ENCODE data around the gene AFF3. TPM values are rescaled to one million over a fixed set of nuclear protein-coding genes. Genes with fewer than 3 reads are reported as not detected.

AFF3 gene
- total and polyA plus RNA-seq, 5 donors = 4.0 to 22.0 (median 17.8) TPM

DNA sequence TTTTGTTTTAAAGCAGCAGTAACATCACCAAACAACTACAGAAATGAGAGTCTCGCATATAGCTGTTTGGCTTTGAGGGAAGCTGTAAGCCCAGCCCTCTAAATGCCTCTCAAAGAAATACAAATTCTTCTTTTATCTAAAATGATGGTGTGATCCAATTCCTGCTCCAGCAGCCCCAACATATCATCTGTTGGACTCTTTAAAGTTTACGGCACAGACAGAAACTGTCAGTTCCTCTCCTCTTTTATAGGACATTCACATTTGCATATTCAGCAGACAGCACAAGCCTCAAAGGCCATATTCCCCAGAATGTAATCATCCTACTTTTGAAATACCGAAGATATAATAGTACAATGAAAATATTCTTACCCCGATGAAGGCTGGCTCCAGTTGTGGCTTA is 435.7 kb downstream of the AFF3 start:
- H3K27ac ChIP-seq (ENCODE audit: low read length) = peak overlapping the region; percentile 58
- intact Hi-C loops (cut with DNase I) = no loop called here
- DNase-seq (no peak), ATAC-seq (peak; percentile 72)
- no peaks in the 10 kb centered on the region for H3K9me3 ChIP-seq (ENCODE audit: control insufficient read depth, low read length)
- peak overlapping the region; percentile 10 for H3K4me3 ChIP-seq (ENCODE audit: low read length)
- peaks cover 4% of the 10 kb centered on the region for H3K4me1 ChIP-seq (ENCODE audit: control insufficient read depth, insufficient read depth, low read length)
- no peaks in the 10 kb centered on the region for H3K27me3 ChIP-seq (ENCODE audit: control insufficient read depth, insufficient read depth)
- 27% methylated on average over 4 of the region's 4 CpGs for WGBS

DNA sequence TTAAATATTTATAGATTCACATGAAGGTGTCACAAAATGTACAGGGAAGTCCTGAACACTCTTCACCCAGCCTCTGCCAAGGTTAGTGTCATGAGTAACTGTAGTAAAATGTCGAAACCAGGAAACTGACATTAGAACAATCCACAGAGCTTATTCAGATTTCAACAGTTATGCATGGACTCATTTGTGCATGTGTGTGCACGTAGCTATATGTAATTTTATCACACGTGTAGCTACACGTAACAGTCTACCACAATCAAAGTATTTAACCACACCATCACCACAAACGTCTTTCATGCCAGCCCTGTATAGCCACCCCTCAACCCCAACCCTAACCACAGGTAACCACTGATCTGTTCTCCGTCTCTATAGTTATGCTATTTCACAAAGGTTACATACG is 440.9 kb downstream of the AFF3 start:
- DNase-seq (no peak), ATAC-seq (no peak)
- Histone ChIP-seq H3K27ac (ENCODE audit: low read length) (no peak overlapping the region), H3K27me3 (ENCODE audit: control insufficient read depth, insufficient read depth) (no peaks in the 10 kb centered on the region), H3K9me3 (ENCODE audit: control insufficient read depth, low read length) (no peaks in the 10 kb centered on the region), H3K4me1 (ENCODE audit: control insufficient read depth, insufficient read depth, low read length) (peaks cover 2% of the 10 kb centered on the region), H3K4me3 (ENCODE audit: low read length) (no peak overlapping the region)
- WGBS = 78% methylated on average over 7 of the region's 7 CpGs
- intact Hi-C loops (cut with DNase I) = no loop called here

DNA sequence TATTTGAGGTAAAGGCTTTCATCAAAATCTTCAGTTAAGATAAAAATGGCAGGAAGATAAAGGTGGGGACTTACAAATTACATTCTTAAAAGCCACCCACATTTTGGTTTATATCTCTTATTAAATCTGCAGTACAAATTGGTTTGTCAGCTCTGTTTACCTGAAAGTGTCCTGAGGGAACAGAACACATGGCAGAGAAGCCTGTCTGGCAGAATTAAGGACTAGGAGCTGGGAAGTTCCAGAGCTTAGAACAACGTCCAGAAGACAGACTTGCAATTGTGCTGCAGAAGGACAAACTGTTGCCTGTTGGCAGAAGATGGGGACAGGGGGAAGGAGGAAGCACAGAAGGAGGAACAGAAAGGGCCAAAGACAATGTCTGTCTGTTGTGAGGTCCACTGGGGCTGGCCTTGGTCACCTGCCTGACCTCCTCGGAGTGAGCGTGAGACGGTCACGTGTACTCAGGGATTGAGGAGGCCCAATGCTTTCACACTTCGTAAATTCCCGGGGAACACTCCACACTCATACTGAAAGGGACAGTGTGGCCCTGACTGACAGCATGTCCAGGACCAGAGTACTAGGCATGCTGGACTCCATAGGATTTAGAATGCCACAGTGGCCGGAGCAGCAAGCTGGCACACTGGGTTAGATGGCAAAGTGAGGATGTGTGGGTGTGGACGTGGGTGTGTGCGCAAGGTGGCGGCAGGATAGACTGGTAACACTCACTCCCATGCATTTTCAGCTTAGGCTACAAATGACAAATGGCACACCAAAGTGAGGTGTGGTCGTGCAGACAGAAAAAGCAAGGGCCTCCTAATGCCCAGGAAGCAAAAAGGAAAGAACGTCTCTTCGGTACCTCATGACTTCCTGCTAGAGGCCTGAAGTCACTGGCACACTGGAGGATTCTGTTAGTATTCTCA is 441.6 kb downstream of the AFF3 start:
- DNase-seq (no peak), ATAC-seq (no peak)
- Histone ChIP-seq H3K4me1 (ENCODE audit: control insufficient read depth, insufficient read depth, low read length) (peaks cover 2% of the 10 kb centered on the region), H3K9me3 (ENCODE audit: control insufficient read depth, low read length) (no peaks in the 10 kb centered on the region), H3K27ac (ENCODE audit: low read length) (peak overlapping the region; percentile 18), H3K27me3 (ENCODE audit: control insufficient read depth, insufficient read depth) (no peaks in the 10 kb centered on the region), H3K4me3 (ENCODE audit: low read length) (no peak overlapping the region)
- 71% methylated on average over 14 of the region's 14 CpGs for WGBS
- intact Hi-C loops (cut with DNase I) = no loop called here

DNA sequence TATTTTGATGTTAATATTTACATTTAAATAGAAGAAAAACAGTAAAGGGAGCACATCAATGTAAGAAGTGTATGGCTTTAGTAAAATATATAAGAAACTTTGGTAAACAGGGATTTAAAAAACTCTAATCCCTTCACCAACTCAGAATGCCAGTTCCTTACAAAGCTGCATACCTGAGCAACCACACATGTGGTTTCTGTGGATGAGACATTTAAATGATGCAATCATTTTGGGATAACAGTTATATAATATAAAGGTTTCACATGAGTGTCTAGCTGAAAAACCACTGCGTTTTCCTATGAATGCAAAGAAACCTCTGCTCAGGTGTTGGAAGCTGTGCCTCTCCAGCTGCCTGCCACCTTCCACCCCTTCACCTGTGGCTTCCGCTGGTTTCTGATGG is 443.5 kb downstream of the AFF3 start:
- Histone ChIP-seq H3K27me3 (ENCODE audit: control insufficient read depth, insufficient read depth) (no peaks in the 10 kb centered on the region), H3K9me3 (ENCODE audit: control insufficient read depth, low read length) (no peaks in the 10 kb centered on the region), H3K4me3 (ENCODE audit: low read length) (no peak overlapping the region), H3K4me1 (ENCODE audit: control insufficient read depth, insufficient read depth, low read length) (peaks cover 2% of the 10 kb centered on the region), H3K27ac (ENCODE audit: low read length) (no peak overlapping the region)
- 92% methylated on average over 2 of the region's 2 CpGs for WGBS
- DNase-seq (no peak), ATAC-seq (no peak)
- intact Hi-C loops (cut with DNase I) = no loop called here

DNA sequence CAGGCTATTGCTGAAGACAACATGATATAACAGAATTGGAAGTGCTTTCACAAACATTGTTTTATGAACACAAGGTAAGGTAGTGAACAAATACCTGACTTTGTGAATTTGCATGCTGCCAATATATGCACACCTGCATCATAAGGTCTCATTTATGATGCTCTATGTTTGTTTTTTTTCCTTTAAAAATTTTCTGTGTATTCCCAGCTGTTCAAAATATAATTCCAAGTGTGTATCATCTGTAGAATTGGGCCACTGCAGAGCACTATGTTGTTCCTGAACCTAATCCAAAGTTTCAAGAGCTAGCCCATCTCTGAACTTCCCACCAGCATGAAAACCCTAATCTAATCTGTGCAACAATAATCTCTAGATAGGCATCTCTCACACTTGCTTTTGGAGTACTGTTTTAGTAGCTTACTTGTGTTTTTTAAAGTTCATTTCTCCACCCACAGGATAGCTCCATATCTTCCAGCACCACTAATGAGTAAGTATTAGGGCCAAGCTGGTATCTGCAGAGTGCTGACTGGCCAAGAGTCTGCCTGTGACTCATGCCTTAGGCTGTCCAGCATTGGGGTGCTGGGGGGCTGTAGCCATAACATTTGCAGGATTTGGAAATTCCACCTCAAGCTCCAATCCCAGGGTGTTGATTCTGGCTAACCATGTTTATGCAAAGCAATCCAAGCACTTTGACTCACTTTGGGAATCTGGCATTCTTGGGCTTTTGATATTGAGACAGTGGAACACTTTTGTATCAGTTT is 444.4 kb downstream of the AFF3 start:
- Histone ChIP-seq H3K4me1 (ENCODE audit: control insufficient read depth, insufficient read depth, low read length) (peaks cover 2% of the 10 kb centered on the region), H3K4me3 (ENCODE audit: low read length) (no peak overlapping the region), H3K9me3 (ENCODE audit: control insufficient read depth, low read length) (no peaks in the 10 kb centered on the region), H3K27me3 (ENCODE audit: control insufficient read depth, insufficient read depth) (no peaks in the 10 kb centered on the region), H3K27ac (ENCODE audit: low read length) (no peak overlapping the region)
- peak; percentile 91 to 93 for ATAC-seq
- DNase-seq = peak; percentile 68 to 85 (median 82)
- intact Hi-C loops (cut with DNase I) = no loop called here

DNA sequence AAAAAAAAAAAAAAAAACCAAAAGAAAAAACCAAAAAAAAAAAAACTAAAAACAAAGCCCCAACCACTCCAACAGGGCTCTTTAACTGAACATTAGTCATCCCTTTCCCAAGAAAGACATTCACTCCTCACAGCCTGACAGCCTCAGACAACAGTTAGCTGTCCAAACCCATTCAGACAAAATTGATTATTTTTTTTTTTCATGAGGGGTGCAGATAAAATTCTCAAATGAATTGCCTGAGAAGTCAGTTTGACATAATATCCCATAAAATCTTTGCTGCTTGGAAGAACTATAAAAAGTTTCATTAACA is 446.5 kb downstream of the AFF3 start:
- peaks cover 10% of the 10 kb centered on the region for H3K4me1 ChIP-seq (ENCODE audit: control insufficient read depth, insufficient read depth, low read length)
- no peaks in the 10 kb centered on the region for H3K27me3 ChIP-seq (ENCODE audit: control insufficient read depth, insufficient read depth)
- no peak overlapping the region for H3K27ac ChIP-seq (ENCODE audit: low read length)
- intact Hi-C loops (cut with DNase I) = no loop called here
- H3K9me3 ChIP-seq (ENCODE audit: control insufficient read depth, low read length) = no peaks in the 10 kb centered on the region
- ATAC-seq (no peak), DNase-seq (no peak)
- no peak overlapping the region for H3K4me3 ChIP-seq (ENCODE audit: low read length)

DNA sequence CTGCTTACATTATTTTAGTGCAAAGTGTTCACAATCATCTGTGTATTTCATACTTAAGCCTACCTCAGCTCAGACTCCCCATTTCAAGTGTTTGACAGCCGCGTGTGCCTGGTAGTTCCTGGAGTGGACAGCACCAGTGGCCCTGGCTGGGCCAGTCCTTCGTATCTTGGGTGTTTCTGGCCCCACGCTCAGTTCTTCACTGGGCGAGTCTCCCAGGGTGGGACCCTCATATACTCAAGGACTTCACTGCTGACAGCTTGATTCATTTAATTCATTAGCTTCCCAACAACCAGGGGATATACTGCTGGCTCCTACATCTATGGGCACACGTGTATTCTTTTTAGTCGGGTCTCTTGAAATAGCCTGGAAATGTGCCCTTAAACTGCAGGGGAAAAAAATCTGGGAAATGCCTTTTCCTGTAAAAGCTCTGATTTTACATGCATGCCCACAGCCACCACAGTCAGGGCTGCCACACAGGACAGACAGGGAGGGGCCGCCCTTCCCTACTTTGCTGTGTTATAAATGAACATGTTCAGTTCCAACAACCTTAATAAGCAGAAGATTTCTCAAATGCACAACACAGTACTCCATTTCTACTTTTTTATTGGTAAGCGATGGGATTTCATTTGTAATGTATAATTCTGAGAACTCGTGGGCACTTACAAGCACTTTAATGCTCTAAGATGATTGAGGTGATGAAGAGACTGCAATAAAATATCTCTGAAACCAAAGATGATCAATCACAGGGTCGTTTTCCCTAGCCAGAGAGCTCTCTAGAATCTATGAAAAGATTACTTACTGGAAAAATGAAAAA is 447.1 kb downstream of the AFF3 start:
- Histone ChIP-seq H3K9me3 (ENCODE audit: control insufficient read depth, low read length) (no peaks in the 10 kb centered on the region), H3K4me1 (ENCODE audit: control insufficient read depth, insufficient read depth, low read length) (peaks cover 10% of the 10 kb centered on the region), H3K27me3 (ENCODE audit: control insufficient read depth, insufficient read depth) (no peaks in the 10 kb centered on the region), H3K4me3 (ENCODE audit: low read length) (no peak overlapping the region), H3K27ac (ENCODE audit: low read length) (peak overlapping the region; percentile 61)
- 49% methylated on average over 11 of the region's 11 CpGs for WGBS
- intact Hi-C loops (cut with DNase I) = no loop called here
- ATAC-seq (peak in 1 of 2 donors; percentile 23), DNase-seq (peak in 1 of 3 donors; percentile 68)

DNA sequence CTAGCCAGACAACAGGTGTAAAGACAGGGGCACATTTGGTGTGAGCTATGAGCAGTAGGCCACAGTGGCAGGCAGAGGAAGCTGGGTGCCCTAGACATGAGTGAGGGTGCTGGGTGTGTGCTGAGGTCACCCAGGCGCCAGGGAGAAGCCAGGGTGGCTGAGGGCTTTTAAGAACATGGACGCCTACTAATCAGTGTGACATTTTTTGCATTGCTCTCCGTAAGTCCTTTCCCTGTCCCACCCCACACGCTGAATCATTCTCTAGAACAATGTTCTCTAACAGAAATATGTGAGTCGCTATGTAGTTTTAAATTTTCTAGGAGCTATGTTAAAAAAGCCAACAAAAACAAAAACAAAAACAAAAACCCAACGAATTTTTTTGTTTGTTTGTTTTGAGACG is 448.1 kb downstream of the AFF3 start:
- DNase-seq (peak; percentile 28 to 68 (median 67)), ATAC-seq (peak; percentile 53 to 65)
- Histone ChIP-seq H3K4me1 (ENCODE audit: control insufficient read depth, insufficient read depth, low read length) (peaks cover 10% of the 10 kb centered on the region), H3K9me3 (ENCODE audit: control insufficient read depth, low read length) (no peaks in the 10 kb centered on the region), H3K27ac (ENCODE audit: low read length) (peak overlapping the region; percentile 78), H3K4me3 (ENCODE audit: low read length) (no peak overlapping the region), H3K27me3 (ENCODE audit: control insufficient read depth, insufficient read depth) (no peaks in the 10 kb centered on the region)
- WGBS = 62% methylated on average over 7 of the region's 7 CpGs
- intact Hi-C loops (cut with DNase I) = no loop called here

DNA sequence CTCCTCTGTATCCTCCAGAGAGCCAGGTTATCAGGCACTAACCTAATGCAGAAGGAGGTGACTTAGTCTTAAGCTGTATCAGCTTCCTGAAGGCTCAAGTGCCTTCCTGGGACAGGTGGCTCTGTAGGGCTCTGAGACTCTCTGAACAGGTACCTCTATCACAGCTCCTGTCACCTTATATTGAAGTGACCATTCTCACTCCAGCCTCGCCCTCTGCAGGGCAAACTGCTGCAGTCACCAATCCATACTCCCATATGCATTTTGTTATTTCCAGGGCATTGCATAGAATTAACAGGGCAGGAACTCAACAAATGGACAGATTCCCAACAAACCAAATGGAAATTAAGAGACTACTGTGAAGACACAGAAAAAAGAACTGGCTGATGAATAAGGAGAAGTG is 449.6 kb downstream of the AFF3 start:
- no peak overlapping the region for H3K4me3 ChIP-seq (ENCODE audit: low read length)
- ATAC-seq (no peak), DNase-seq (no peak)
- WGBS = 90% methylated on average over 1 of the region's 1 CpG
- no peaks in the 10 kb centered on the region for H3K9me3 ChIP-seq (ENCODE audit: control insufficient read depth, low read length)
- H3K27me3 ChIP-seq (ENCODE audit: control insufficient read depth, insufficient read depth) = no peaks in the 10 kb centered on the region
- intact Hi-C loops (cut with DNase I) = no loop called here
- no peak overlapping the region for H3K27ac ChIP-seq (ENCODE audit: low read length)
- peaks cover 8% of the 10 kb centered on the region for H3K4me1 ChIP-seq (ENCODE audit: control insufficient read depth, insufficient read depth, low read length)

DNA sequence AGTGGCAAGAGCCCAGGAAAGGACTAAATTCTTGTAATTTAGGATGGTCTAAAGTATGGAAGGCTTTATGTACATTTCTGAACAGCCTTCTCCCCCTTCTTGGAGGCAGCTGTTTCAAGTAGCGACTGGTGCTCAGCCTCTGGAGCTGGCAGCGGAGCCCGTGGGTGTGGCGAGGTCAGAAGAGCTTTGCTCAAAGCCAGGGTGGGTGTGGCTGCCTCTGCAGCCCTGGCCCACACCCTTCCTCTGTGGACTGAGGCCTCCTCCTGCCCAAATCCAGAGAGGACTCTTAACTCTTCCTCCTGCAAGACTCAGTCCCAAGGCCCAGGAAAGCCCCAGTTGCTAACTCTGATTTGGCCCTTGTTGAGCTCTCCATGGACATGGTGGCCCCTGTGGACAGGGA is 450.5 kb downstream of the AFF3 start:
- DNase-seq (peak; percentile 87 to 95 (median 93)), ATAC-seq (peak; percentile 89 to 95)
- Histone ChIP-seq H3K9me3 (ENCODE audit: control insufficient read depth, low read length) (no peaks in the 10 kb centered on the region), H3K27me3 (ENCODE audit: control insufficient read depth, insufficient read depth) (no peaks in the 10 kb centered on the region), H3K4me3 (ENCODE audit: low read length) (no peak overlapping the region), H3K4me1 (ENCODE audit: control insufficient read depth, insufficient read depth, low read length) (peaks cover 8% of the 10 kb centered on the region), H3K27ac (ENCODE audit: low read length) (no peak overlapping the region)
- WGBS = 31% methylated on average over 4 of the region's 4 CpGs
- intact Hi-C loops (cut with DNase I) = no loop called here

Data from right cardiac atrium (tissue), 5 donors.